Ovary (tissue), 3 donors: ENCODE measurements around the gene PLCB4.

Experiments used
- EP300 ChIP-seq: sonication (generic); formaldehyde crosslinking; IDR thresholded peaks from one replicate; pipeline ENCODE4 v1.6.1; 2017; ENCODE audit warnings: antibody characterized with exemption
- POLR2A ChIP-seq: fragments of 450-650 bp; IDR thresholded peaks from one replicate; pipeline ENCODE4 v1.6.1; 2017; ENCODE audit warnings: antibody characterized with exemption, mild to moderate bottlenecking, moderate library complexity
- TF ChIP-seq, protein P1 (sequence below), 3 donors: fragments of 450-650 bp in 2 of 3; fragments of 200-600 bp in 1 of 3; IDR thresholded peaks; one replicate each; pipeline versions ENCODE4 v1.5.1 to v1.8.0; 2016 to 2022; ENCODE audit warnings: antibody characterized with exemption in 3 of 3, mild to moderate bottlenecking in 1 of 3
- donor health status: DM: no; HTN: no; CAD: no.

DNA sequence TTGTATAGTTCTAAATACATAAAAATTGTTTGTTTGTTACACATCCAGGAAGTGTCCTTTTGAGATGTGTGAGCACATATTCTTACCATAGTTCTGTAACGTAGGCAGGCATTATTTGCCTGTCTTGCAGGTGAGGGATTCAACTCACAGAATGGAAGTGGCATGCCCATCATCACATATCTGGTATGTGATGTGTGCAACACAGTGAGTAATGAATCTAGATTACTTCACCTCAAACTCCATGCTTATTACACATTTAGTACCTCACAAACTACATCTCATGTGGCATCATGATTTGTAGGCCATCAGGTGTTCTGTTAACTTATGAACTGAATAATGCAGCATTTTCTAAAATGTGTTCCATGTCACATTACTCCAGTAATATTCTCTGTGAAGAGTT is 181.6 kb downstream of the PLCB4 start:
- TF ChIP-seq POLR2A (no peak), EP300 (no peak)
- TF ChIP-seq, protein P1, sequence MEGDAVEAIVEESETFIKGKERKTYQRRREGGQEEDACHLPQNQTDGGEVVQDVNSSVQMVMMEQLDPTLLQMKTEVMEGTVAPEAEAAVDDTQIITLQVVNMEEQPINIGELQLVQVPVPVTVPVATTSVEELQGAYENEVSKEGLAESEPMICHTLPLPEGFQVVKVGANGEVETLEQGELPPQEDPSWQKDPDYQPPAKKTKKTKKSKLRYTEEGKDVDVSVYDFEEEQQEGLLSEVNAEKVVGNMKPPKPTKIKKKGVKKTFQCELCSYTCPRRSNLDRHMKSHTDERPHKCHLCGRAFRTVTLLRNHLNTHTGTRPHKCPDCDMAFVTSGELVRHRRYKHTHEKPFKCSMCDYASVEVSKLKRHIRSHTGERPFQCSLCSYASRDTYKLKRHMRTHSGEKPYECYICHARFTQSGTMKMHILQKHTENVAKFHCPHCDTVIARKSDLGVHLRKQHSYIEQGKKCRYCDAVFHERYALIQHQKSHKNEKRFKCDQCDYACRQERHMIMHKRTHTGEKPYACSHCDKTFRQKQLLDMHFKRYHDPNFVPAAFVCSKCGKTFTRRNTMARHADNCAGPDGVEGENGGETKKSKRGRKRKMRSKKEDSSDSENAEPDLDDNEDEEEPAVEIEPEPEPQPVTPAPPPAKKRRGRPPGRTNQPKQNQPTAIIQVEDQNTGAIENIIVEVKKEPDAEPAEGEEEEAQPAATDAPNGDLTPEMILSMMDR (IDR thresholded peaks at IDR 0.05): no peak
